NCI-H345 (cell line): ENCODE data around the gene ZDHHC16.
A peak's percentile ranks its signal among the peaks of the same experiment; 100 is the strongest.
"Not testable (repeated sequence)": the region's sequence is repeated elsewhere in the genome, so short reads cannot be mapped to it uniquely, and the experiment has no call there.

Experiments
- DNase-seq: peaks from one replicate; lab custom pipeline; 2025; lab: John Stamatoyannopoulos, UW

The ZDHHC16 gene

GRCh38 chr10:97434557-97434956 is 11.4 kb upstream of the ZDHHC16 start:
- DNase-seq = no peak

DNA sequence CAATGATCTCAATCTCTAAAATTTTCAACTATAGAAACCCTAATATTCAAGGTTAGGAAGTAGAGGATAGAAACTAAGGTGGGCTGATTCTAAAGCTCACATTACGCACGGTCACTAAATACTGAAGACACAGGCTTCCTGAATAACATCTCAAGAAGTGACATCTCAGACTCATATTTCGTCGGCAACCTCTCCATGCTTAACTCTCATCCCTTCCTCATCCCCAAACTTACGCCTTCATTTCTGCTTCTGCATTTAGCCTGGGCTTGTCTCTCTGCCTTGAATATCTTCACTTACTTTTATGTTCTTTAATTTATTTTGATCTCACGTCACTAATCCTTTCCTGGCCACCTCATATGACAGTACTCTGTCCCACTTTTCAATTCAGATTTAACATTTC is 10.8 kb upstream of the ZDHHC16 start:
- DNase-seq = no peak

- DNase-seq = no peak
Observed at GRCh38 chr10:97442277-97442676, 3.7 kb upstream of the ZDHHC16 start.

DNA sequence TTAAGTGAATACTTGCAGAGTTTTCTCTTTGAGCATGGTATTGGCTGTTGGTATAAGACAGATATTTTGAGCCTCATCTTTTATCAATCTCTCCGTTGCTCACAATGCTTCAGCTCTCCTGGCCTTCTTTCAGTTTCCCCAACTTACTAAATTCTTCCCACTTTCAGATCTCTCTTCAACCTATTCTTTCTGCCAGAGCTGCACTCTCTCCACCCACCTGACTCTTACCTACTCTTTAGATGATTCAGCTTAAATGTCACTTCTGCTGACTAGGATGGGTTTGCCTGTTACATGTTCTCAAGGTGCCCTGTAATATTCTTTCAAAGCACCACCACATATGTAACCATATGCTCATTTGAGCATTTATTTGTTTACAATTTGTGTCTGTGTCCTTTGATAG is 1.8 kb upstream of the ZDHHC16 start:
- DNase-seq = no peak

DNA sequence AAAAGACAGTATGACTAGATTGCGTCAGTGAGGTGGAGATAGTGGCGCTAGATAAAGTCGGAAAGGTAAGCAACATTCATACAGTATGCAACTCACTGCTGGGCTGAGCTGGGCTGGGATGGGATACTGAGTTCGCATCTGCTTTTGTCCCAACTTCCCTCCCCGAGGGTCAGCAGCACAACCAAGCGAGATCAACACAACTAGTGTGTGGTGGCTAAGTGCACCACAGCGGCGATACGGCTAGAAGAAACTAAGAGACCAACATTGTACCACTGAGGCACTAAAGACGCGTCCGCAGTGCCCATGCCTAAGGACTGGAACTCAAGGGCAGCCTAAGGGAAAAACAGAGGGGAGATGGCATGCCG is 636 bp upstream of the ZDHHC16 start:
- DNase-seq = no peak

- DNase-seq = no peak
Observed at GRCh38 chr10:97450828-97451227, 4.9 kb downstream of the ZDHHC16 start.

- no peak for DNase-seq
Observed at GRCh38 chr10:97451605-97452004, 5.6 kb downstream of the ZDHHC16 start.

GRCh38 chr10:97452352-97452751 is 6.4 kb downstream of the ZDHHC16 start:
- no peak for DNase-seq

DNA sequence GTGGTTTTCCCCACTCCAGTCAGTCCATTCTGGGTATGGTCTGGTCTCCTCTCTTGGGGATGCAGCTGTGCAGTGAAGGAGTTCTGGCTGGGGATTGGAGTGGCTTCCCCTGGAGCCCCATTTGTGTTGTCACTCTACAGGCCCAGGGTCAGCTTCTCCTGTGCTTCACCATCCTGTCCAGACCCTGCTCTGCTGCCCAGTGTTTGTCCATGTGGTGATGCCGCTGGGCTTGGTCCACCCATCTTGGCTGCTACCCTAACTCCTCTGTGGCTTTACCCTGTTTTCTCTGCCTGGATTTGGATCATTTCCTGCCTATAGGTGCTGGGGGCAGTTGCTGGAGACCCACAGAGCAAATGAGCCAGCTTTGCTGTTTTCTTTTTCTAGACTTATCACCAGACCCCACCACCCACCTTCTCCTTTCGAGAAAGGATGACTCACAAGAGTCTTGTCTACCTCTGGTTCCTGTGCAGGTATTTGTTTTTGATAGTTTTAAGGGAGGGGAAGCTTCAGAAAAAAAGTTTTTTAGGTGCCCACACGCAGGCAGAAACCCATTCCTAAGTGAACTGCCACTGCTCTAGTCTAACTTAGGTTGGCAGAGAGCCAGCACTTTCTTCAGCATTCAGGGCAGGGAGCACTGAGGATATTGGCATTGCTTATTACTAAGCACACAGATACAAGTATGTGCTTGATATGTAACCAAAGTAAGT is 8.5 kb downstream of the ZDHHC16 start:
- peak; percentile 14 for DNase-seq

DNA sequence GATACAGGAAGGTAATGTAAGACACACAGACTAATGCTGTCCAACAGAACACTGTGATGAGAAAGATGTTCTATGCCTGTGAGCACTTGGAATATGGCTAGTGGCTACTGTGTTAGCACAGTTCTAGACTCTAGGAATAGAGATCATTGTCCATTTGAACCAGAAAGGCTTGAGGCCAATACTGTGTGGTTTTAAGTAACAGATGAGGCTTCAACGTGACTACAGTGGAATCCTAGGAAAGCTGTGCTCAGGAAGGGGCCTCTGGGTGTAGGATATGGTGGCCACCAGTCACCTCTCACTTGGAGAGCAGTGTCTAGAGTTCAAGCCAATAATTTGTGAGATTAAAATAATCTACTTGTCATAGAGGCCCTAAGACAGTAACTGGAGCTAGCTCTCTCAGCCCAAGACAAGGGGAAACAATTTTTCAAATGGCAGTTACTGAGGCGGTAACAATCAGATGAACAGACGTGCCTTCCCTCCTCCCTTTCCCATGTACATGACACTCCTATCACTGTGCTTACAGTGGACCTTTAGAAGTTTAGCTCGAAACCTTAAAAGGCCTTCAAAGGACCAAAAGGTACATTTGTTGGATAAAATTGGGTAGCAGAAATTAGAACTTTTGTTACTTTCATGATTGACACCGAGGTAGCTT is 10.2 kb downstream of the ZDHHC16 start:
- DNase-seq = no peak

DNA sequence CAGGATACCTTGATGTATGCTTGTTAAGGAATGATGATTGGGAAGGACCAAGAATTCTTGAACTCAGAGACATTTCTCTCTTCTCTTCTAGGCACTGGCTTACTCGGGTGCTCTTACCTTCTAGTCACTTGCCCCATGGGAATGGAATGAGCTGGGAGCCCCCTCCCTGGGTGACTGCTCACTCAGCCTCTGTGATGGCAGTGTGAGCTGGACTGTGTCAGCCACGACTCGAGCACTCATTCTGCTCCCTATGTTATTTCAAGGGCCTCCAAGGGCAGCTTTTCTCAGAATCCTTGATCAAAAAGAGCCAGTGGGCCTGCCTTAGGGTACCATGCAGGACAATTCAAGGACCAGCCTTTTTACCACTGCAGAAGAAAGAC is 10.7 kb downstream of the ZDHHC16 start:
- DNase-seq = no peak

DNA sequence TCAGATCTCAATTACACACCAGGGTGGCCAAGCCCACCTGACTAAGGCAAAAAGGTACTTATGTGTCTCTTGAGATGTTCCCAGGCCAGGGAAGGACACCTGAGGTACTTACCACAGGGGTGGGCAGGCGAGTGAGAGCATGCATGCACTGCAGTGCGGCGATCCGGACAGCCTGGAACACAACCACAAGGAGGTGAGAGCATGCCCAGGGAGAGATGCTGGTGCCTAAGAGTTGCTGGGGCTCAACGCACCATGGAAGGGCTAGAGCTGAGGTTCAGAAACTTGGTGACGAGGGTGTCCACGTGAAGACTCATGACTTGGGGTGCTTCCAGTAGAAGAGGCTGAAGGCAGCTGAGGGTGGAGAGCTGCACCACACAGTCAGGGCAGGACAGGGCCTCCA is 13.1 kb downstream of the ZDHHC16 start:
- DNase-seq = no peak

DNA sequence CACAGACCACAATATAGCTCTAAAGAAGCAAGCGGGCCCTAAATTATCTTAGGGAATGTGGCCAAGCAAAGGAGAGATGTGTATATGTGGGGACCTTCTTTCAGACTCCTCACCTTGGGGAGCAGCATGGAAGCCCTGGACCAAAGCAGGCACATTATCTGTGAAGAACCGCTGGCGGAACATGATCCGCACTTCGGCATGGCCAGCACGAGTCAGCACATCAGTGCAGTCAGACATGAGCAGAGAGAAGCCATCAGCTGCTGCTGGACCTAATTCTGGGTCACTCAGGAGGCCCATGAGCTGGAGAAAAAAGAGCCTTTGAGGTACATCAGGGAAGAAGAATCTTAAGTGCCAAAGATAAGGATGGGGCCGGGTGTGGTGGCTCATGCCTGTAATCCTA is 14.0 kb downstream of the ZDHHC16 start:
- no peak for DNase-seq

DNA sequence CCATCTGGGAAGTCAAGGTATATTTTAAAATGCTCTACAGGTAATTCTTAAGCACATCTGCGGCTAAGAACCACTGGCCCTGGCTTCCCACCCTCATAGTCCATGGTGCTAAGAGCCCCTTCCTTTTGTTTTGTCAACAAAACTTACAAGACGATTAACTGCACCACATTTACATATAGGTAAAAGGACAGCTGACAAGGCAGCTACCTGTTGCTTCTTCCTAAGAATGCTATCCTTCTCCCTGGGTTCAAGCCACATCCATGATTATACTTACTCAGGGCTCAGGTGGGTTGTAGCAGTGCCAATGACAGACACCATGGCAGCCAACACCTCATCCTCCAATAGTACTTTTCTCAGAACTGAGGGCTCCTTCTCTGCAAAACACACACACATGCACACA is 16.3 kb downstream of the ZDHHC16 start:
- DNase-seq = no peak

DNA sequence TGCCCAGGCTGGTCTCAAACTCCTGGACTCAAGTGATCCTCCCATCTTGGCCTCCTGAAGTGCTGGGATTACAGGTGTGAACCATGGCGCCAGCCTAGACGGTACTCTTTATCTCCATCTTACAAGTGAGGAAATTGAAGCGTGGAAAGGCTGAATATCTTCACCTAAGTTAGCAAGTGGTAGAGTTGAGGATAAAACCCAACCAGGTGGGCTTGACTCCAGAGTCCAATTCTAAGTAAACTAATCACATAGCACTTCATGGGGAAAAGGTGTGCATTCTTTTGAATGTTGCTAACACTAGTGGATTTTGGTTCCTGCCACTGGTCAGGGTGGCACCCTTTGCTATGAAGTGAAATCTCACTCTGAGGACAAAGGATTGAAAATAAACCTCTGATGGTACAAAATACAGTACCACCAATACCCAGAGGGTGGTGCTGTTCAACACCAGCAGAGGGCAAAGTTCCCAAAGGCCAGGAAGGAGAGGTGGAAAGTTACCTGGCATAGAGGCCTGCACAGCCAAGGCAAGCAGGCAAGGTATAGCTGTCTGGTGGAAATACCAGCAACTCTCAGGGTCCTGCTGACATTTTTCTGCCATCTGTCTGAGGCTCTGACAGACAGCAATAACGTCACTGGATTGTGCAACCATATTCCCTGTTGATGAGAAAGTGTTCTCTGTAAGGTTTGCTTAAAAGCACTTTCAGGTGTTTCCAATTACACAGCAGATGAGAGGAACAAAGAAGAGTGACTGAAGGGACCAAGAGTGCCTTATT is 17.6 kb downstream of the ZDHHC16 start:
- peak; percentile 23 for DNase-seq

DNA sequence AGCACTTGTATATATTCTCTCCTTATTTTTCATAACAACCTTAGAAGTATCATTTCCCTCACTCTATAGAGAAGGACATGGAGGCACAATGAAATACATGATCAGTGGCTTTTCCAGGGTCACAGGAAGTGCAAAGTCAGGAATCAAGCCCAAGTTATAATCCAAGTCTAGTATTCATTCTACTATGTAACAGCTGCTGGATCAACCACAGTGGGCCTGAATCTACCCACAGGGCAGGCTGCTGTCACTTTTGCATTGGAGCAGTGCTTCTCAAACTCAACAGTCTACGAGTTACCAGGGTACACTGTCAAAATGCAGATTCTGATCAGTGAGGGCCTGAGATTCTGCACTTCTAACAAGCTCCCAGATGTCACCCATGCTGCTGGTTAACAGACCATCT is 18.3 kb downstream of the ZDHHC16 start:
- DNase-seq = no peak

GRCh38 chr10:97465982-97466381 is 20.0 kb downstream of the ZDHHC16 start:
- no peak for DNase-seq

- DNase-seq = no peak
Observed at GRCh38 chr10:97466755-97467154, 20.8 kb downstream of the ZDHHC16 start.

- no peak for DNase-seq
Observed at GRCh38 chr10:97468162-97468561, 22.2 kb downstream of the ZDHHC16 start.

GRCh38 chr10:97468781-97469180 is 22.8 kb downstream of the ZDHHC16 start:
- not testable (repeated sequence) for DNase-seq

- DNase-seq = no peak
Observed at GRCh38 chr10:97474918-97475317, 28.9 kb downstream of the ZDHHC16 start.

DNA sequence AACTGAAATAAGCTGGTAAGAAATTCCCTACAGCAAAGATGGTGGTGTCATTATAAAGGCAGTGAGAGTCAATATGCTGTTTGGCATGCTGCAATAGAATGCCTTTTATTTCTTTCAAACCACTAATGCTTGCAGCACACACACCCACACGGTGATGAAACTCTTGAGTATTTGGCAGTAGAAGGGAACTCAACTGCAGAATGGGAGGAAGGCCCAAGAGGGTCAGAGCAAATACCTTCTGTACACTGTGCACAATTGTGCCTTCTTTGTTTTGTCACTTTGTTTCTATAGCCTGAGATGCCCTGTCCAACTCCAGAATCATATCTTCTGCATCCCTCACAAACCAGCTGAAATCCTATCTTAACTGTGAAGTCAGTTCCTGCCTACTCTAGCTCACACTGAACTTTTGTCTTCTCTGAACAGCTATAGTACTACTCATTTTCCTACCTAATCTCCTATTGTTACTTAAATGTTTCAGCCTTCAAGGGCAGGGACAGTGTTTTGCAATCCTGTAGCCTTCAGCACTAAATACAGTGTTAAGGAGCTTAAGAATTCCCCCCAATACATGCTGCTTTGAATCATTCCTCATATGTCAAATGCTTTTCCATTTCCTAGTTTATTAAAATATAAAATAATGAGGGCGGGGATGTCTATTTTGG is 30.1 kb downstream of the ZDHHC16 start:
- no peak for DNase-seq

DNA sequence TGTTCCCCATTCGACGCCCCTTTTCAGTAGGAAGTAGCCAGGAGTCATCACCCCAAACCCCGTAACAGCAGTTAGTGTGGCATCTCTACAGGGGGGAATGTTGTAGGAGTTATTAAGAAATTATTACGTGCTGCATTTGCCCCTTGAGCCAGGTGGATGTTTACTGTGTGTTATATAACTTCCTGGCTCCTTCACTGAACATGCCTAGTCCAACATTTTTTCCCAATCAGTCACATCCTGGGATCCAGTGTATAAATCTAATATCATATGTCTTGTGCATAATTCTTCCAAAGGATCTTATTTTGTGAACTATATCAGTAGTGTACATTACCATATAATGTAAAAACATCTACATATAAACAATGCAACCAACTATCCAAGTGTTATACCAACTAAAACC is 33.4 kb downstream of the ZDHHC16 start:
- not testable (repeated sequence) for DNase-seq
